Measurements from ENCODE around the gene RGP1. TPM values are rescaled to one million over a fixed set of nuclear protein-coding genes. Genes with fewer than 3 reads are reported as not detected.

The RGP1 gene
- total RNA-seq, 1 experiment from 2014 or later = 13.8 TPM

DNA sequence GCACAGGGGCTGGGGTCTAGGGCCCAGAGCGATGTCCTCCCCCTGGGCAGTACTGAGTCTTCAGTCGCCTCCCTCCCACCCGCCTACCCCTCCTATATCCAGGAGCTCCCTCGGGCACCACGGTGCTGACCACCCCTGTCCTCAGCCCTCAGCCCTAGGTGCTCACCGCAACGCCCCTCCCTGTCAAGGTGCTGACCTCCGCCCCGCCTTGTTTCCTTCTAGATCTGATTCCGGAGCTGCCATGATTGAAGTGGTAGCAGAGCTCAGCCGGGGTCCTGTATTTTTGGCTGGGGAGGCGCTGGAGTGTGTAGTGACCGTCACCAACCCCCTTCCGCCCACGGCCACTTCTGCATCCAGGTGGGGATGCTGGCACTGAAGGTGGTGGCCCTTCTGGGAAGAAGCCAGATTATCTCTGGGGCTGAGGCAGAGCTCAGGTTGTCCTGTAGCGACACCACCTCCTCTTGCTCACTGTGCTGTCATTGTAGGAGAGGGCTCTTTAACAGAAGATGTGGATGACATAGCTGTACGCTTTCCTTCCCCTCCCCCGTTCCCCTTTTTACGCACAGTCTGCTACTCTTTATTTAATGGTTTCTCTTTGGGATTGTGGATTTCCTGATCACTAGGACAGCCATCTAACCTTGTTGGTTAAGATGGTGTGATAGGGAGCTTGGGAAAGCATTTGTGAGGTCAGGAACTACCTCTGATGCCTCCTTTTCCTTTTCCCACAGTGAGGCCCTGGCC, 598 bp downstream of the RGP1 start:
- BruUV-seq (replicated peaks) = no TSS peak
- H3K36me3 ChIP-seq (ENCODE audit: low read depth, low read length) = no peaks in the 10 kb centered on the region; the same call in 1 of the 2 replicates
- peak; percentile 13 for ATAC-seq
- H4K20me1 ChIP-seq (ENCODE audit: low read length) = peaks cover 23% of the 10 kb centered on the region
- intact Hi-C loops (cut with micrococcal nuclease) = no loop called here
- peaks cover 26% of the 10 kb centered on the region for H3K4me1 ChIP-seq (ENCODE audit: insufficient read depth, low read length)
- TF ChIP-seq EZH2phosphoT487 (IDR thresholded peaks at IDR 0.05; ENCODE audit: borderline replicate concordance, low read length) = no peak
- TF ChIP-seq EZH2 (IDR thresholded peaks at IDR 0.05; ENCODE audit: low read length, unreplicated experiment) = no peak
- TF ChIP-seq, protein P1, sequence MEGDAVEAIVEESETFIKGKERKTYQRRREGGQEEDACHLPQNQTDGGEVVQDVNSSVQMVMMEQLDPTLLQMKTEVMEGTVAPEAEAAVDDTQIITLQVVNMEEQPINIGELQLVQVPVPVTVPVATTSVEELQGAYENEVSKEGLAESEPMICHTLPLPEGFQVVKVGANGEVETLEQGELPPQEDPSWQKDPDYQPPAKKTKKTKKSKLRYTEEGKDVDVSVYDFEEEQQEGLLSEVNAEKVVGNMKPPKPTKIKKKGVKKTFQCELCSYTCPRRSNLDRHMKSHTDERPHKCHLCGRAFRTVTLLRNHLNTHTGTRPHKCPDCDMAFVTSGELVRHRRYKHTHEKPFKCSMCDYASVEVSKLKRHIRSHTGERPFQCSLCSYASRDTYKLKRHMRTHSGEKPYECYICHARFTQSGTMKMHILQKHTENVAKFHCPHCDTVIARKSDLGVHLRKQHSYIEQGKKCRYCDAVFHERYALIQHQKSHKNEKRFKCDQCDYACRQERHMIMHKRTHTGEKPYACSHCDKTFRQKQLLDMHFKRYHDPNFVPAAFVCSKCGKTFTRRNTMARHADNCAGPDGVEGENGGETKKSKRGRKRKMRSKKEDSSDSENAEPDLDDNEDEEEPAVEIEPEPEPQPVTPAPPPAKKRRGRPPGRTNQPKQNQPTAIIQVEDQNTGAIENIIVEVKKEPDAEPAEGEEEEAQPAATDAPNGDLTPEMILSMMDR (conservative IDR thresholded peaks at IDR 0.05; ENCODE audit: low read depth, low read length) = no peak
- peak overlapping the region; percentile 95 for H3K4me3 ChIP-seq (ENCODE audit: low read length)
- POLR2A ChIA-PET (ENCODE audit: unreplicated experiment) = interaction anchor here (0.9 to 1.0 kb wide), 2 partner anchors 13 to 18 kb away, joined by 3 to 6 read pairs; partner anchors contain the start of genes CREB3 and TLN1
- H3K9me2 ChIP-seq (replicated peaks; ENCODE audit: low read length) = no peaks in the 10 kb centered on the region
- peaks cover 61% of the 10 kb centered on the region for H3K79me2 ChIP-seq (ENCODE audit: low read length)
- DNase-seq = peak; percentile 19
- H2AFZ ChIP-seq (ENCODE audit: low read length) = peak overlapping the region; percentile 88
- H3K27me3 ChIP-seq (ENCODE audit: low read length) = no peaks in the 10 kb centered on the region
- H3K27ac ChIP-seq (ENCODE audit: low read length) = peak overlapping the region; percentile 65
- CTCF ChIA-PET = interaction anchor here (2.1 kb wide), 1 partner anchor 22 kb away, joined by 6 read pairs; no protein-coding TSS in a partner anchor
- no peaks in the 10 kb centered on the region for H3K9me3 ChIP-seq (ENCODE audit: low read length)
- no peaks in the 10 kb centered on the region for H3F3A ChIP-seq (ENCODE audit: low read length, unreplicated experiment)
- peak overlapping the region; percentile 91 for H3K9ac ChIP-seq (ENCODE audit: low read length)
- peak overlapping the region; percentile 98 for H3K4me2 ChIP-seq (ENCODE audit: low read length)

GRCh38 chr9:35750256-35750531, 1.1 kb downstream of the RGP1 start:
- Histone ChIP-seq H3K4me2 (ENCODE audit: low read length) (peak overlapping the region; percentile 98), H3K36me3 (ENCODE audit: low read depth, low read length) (no peaks in the 10 kb centered on the region), H2AFZ (ENCODE audit: low read length) (peak overlapping the region; percentile 88; the same call in 1 of the 2 replicates), H3K4me1 (ENCODE audit: insufficient read depth, low read length) (peaks cover 26% of the 10 kb centered on the region), H3K4me3 (ENCODE audit: low read length) (peak overlapping the region; percentile 95), H3K9ac (ENCODE audit: low read length) (peak overlapping the region; percentile 91), H3K9me3 (ENCODE audit: low read length) (no peaks in the 10 kb centered on the region), H3F3A (ENCODE audit: low read length, unreplicated experiment) (no peaks in the 10 kb centered on the region), H3K27me3 (ENCODE audit: low read length) (no peaks in the 10 kb centered on the region), H3K9me2 (replicated peaks; ENCODE audit: low read length) (no peaks in the 10 kb centered on the region), H3K27ac (ENCODE audit: low read length) (peak overlapping the region; percentile 65), H3K79me2 (ENCODE audit: low read length) (peaks cover 55% of the 10 kb centered on the region), H4K20me1 (ENCODE audit: low read length) (peaks cover 22% of the 10 kb centered on the region)
- no peak for ATAC-seq
- no TSS peak for BruUV-seq (replicated peaks)
- POLR2A ChIA-PET (ENCODE audit: unreplicated experiment) = interaction anchor here (0.9 to 1.0 kb wide), 2 partner anchors 13 to 18 kb away, joined by 3 to 6 read pairs; partner anchors contain the start of genes CREB3 and TLN1
- intact Hi-C loops (cut with micrococcal nuclease) = no loop called here
- no peak for DNase-seq
- no peak for TF ChIP-seq EZH2 (IDR thresholded peaks at IDR 0.05; ENCODE audit: low read length, unreplicated experiment)
- TF ChIP-seq, protein P1 (conservative IDR thresholded peaks at IDR 0.05; ENCODE audit: low read depth, low read length) = no peak
- TF ChIP-seq EZH2phosphoT487 (IDR thresholded peaks at IDR 0.05; ENCODE audit: borderline replicate concordance, low read length) = no peak
- CTCF ChIA-PET = interaction anchor here (2.1 kb wide), 1 partner anchor 22 kb away, joined by 6 read pairs; no protein-coding TSS in a partner anchor

DNA sequence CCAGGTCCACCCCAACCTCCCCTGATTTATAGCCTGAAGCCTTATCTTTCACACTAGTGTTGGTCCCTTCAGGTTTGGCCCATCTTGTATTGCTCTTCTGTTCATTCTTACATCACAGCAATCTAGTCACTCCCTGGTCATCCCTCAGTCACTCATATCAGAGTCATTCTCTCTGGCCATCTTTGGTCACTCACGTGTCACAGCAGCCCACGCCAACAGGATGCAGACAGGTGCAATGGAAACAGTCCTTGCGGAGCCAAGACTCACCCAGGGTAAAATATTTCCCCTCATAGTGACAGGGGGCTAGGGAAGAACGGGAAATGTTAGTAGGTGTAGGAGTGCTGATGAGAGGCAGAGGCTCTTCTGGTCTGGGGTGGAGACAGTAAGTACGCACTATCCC, 4.4 kb downstream of the RGP1 start:
- ChIA-PET CTCF (no interaction called here), POLR2A (ENCODE audit: unreplicated experiment) (interaction anchor here (0.5 kb wide), 1 partner anchor 14 kb away, joined by 3 read pairs; no protein-coding TSS in a partner anchor)
- H3K36me3 ChIP-seq (ENCODE audit: low read depth, low read length) = no peaks in the 10 kb centered on the region
- H4K20me1 ChIP-seq (ENCODE audit: low read length) = no peaks in the 10 kb centered on the region
- no TSS peak for BruUV-seq (replicated peaks)
- H3F3A ChIP-seq (ENCODE audit: low read length, unreplicated experiment) = no peaks in the 10 kb centered on the region
- intact Hi-C loops (cut with micrococcal nuclease) = no loop called here
- TF ChIP-seq, protein P1 (conservative IDR thresholded peaks at IDR 0.05; ENCODE audit: low read depth, low read length) = no peak
- TF ChIP-seq EZH2 (IDR thresholded peaks at IDR 0.05; ENCODE audit: low read length, unreplicated experiment) (no peak), EZH2phosphoT487 (IDR thresholded peaks at IDR 0.05; ENCODE audit: borderline replicate concordance, low read length) (no peak)
- peaks cover 30% of the 10 kb centered on the region for H3K79me2 ChIP-seq (ENCODE audit: low read length)
- H3K9me2 ChIP-seq (replicated peaks; ENCODE audit: low read length) = no peaks in the 10 kb centered on the region
- no peak overlapping the region for H3K4me2 ChIP-seq (ENCODE audit: low read length)
- DNase-seq = no peak
- no peak for ATAC-seq
- no peak overlapping the region for H3K27ac ChIP-seq (ENCODE audit: low read length)
- H3K4me1 ChIP-seq (ENCODE audit: insufficient read depth, low read length) = peaks cover 33% of the 10 kb centered on the region
- no peaks in the 10 kb centered on the region for H3K27me3 ChIP-seq (ENCODE audit: low read length)
- H3K9ac ChIP-seq (ENCODE audit: low read length) = no peak overlapping the region
- no peak overlapping the region for H3K4me3 ChIP-seq (ENCODE audit: low read length)
- H2AFZ ChIP-seq (ENCODE audit: low read length) = no peak overlapping the region
- H3K9me3 ChIP-seq (ENCODE audit: low read length) = no peaks in the 10 kb centered on the region

Measured in PC-3 (cell line).